Breast epithelium (tissue), 4 donors: Measurements from ENCODE around the gene FBN2. TPM values are rescaled to one million over a fixed set of nuclear protein-coding genes. Genes with fewer than 3 reads are reported as not detected.

Source experiments
- DNase-seq, 2 donors: peaks; one replicate each; pipeline ENCODE4 v3.0.0-alpha.2; 2019; ENCODE audit warnings: low spot score in 2 of 2
- H3K27ac ChIP-seq, 2 donors: fragments of 200-600 bp; sonication (generic) in 1 of 2; one replicate each; pipeline ENCODE4 v1.5.1; 2016 to 2019; ENCODE audit warnings: mild to moderate bottlenecking in 1 of 2
- H3K27me3 ChIP-seq, 2 donors: fragments of 200-600 bp; sonication (generic) in 1 of 2; one replicate each; pipeline versions ENCODE4 v1.5.1 to v1.6.0; 2017 to 2019; ENCODE audit warnings: control low read depth in 1 of 2, mild to moderate bottlenecking in 1 of 2
- H3K36me3 ChIP-seq: fragments of 200-600 bp; one replicate; pipeline ENCODE4 v1.5.1; 2019
- H3K4me1 ChIP-seq, 2 donors: fragments of 200-600 bp; sonication (generic); one replicate each; pipeline ENCODE4 v1.5.1; 2016 to 2019; ENCODE audit warnings: control low read depth in 1 of 2
- H3K4me3 ChIP-seq, 3 donors: fragments of 200-600 bp; sonication (generic); 1 replicate in 2 of 3; 2 replicates in 1 of 3; pipeline ENCODE4 v1.5.1; 2016 to 2019; ENCODE audit warnings: mild to moderate bottlenecking in 3 of 3, moderate library complexity in 2 of 3
- H3K9me3 ChIP-seq, 2 donors: fragments of 200-600 bp; sonication (generic) in 1 of 2; one replicate each; pipeline ENCODE4 v1.5.1; 2016 to 2019; ENCODE audit warnings: control low read depth in 1 of 2
- POLR2A ChIP-seq: fragments of 450-650 bp; IDR thresholded peaks from one replicate; pipeline ENCODE4 v1.6.1; 2016; ENCODE audit warnings: antibody characterized with exemption, mild to moderate bottlenecking, moderate library complexity
- POLR2AphosphoS5 ChIP-seq, 3 donors: sonication (generic); formaldehyde crosslinking; IDR thresholded peaks; one replicate each; pipeline ENCODE4 v1.6.1; 2017; ENCODE audit warnings: antibody characterized with exemption in 3 of 3
- intact Hi-C: fragments of 100-400 bp; cut with DNase I; formaldehyde crosslinking; loops from one replicate; pipeline ENCODE4 v1.15.1; 2023; ENCODE audit warnings: low total_unique reads
- total RNA-seq, 3 donors: library from RNA; depleted of rRNA; stranded (reverse); fragments of >200 nt; gene quantifications; one replicate each; pipeline ENCODE4 v1.1.0, GENCODE V29; 2016
- TF ChIP-seq, protein P1 (sequence below), 3 donors: fragments of 450-650 bp; IDR thresholded peaks; one replicate each; pipeline ENCODE4 v1.5.1; 2016 to 2017; ENCODE audit warnings: antibody characterized with exemption in 3 of 3, mild to moderate bottlenecking in 3 of 3, moderate library complexity in 3 of 3

The FBN2 gene
- total RNA-seq, 3 donors from 2014 or later: 0.88 to 7.5 (median 1.8) TPM

DNA sequence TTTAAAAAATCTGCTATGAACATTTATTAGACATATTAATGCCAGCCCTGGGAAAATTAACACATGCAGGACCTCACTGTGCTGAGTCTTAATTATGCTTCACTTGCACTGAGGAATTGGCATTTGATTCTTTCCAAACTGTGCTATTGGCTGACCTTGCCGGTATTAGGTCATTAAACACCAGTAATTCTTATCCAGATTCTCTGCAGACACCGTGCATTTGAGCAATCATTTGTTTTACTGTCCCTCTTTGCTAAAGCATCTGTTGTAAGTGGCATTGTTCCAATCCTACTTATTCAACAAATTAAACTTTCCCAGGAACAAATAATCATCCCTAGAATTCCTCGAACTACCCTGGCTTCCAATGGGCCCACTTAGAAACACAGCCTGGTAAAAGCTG, 309.5 kb downstream of the FBN2 start:
- Histone ChIP-seq H3K27me3 (no peaks in the 10 kb centered on the region), H3K36me3 (no peaks in the 10 kb centered on the region), H3K4me1 (peaks cover 0 to 4% of the 10 kb centered on the region in 2 donors), H3K9me3 (peaks cover 0 to 2% of the 10 kb centered on the region in 2 donors), H3K27ac (no peak overlapping the region), H3K4me3 (no peak overlapping the region)
- no peak for DNase-seq
- no peak for TF ChIP-seq POLR2AphosphoS5 (IDR thresholded peaks at IDR 0.05)
- no peak for TF ChIP-seq POLR2A
- TF ChIP-seq, protein P1, sequence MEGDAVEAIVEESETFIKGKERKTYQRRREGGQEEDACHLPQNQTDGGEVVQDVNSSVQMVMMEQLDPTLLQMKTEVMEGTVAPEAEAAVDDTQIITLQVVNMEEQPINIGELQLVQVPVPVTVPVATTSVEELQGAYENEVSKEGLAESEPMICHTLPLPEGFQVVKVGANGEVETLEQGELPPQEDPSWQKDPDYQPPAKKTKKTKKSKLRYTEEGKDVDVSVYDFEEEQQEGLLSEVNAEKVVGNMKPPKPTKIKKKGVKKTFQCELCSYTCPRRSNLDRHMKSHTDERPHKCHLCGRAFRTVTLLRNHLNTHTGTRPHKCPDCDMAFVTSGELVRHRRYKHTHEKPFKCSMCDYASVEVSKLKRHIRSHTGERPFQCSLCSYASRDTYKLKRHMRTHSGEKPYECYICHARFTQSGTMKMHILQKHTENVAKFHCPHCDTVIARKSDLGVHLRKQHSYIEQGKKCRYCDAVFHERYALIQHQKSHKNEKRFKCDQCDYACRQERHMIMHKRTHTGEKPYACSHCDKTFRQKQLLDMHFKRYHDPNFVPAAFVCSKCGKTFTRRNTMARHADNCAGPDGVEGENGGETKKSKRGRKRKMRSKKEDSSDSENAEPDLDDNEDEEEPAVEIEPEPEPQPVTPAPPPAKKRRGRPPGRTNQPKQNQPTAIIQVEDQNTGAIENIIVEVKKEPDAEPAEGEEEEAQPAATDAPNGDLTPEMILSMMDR (IDR thresholded peaks at IDR 0.05): no peak
- intact Hi-C loops: no loop called here

DNA sequence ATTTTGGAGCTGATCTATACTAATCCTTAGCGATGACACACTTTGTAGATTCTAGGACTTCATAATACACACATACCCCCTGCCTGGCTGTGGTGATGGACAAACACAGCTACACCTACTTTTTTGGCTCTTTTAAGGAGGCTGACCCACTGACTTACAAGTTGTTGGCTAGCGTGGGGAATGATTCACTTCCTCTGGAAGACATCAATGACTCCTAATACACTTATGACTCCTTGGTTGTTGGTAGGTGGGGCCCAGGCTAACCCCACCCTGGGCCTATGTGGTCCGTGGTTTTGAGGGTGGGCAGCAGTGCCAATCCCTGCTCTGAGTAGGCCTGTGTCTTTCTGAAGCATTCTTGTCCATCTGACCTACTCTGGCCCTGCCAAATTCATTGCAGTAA, 310.0 kb downstream of the FBN2 start:
- no peaks in the 10 kb centered on the region for H3K36me3 ChIP-seq
- peaks cover 0 to 4% of the 10 kb centered on the region in 2 donors for H3K4me1 ChIP-seq
- no peak for DNase-seq
- no peak overlapping the region for H3K27ac ChIP-seq
- no peak overlapping the region for H3K4me3 ChIP-seq
- no peaks in the 10 kb centered on the region for H3K9me3 ChIP-seq
- intact Hi-C loops: no loop called here
- no peaks in the 10 kb centered on the region for H3K27me3 ChIP-seq
- TF ChIP-seq, protein P1 (IDR thresholded peaks at IDR 0.05): no peak
- TF ChIP-seq POLR2A (no peak), POLR2AphosphoS5 (IDR thresholded peaks at IDR 0.05) (no peak)

DNA sequence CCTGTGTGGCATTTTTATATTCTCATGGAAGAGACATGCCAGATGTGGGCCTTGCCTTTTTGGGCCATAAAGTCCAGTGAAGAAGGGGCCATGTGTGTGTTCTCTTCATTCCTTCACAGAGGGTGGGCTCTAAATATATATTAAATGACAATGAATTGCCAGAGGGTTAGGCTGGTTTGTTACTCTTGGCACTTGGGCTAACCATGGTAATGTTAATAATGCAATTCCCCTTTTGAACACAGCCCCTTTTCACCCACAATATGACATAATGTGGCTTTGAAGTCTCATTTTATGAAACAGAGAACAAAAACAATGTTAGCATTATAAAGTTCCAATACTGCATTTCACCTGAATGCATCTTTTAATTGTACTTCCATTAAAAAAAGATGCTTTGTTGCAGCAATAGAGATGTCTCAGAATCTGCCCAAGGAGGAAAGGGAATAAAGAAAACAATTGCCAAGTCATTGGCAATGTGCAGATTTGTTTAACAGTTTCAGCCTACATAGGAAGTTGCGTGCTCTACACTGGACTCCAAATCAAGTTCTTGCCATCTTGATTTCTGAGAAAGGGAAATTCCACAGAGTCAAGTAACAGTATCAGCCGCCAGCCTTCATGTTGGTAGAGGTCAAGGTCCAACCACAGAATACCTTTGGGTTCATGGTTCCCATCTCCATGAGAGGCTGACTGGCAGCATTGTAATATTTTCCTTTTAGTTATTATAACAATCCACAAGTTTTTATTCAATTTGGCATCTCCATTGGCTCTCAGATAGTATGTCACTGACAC, 312.6 kb downstream of the FBN2 start:
- TF ChIP-seq, protein P1 (IDR thresholded peaks at IDR 0.05): no peak
- TF ChIP-seq POLR2A: no peak
- DNase-seq: no peak
- Histone ChIP-seq H3K4me3 (no peak overlapping the region), H3K27ac (no peak overlapping the region), H3K4me1 (peaks cover 0 to 4% of the 10 kb centered on the region in 2 donors), H3K27me3 (no peaks in the 10 kb centered on the region), H3K9me3 (no peaks in the 10 kb centered on the region), H3K36me3 (no peaks in the 10 kb centered on the region)
- intact Hi-C loops: no loop called here

DNA sequence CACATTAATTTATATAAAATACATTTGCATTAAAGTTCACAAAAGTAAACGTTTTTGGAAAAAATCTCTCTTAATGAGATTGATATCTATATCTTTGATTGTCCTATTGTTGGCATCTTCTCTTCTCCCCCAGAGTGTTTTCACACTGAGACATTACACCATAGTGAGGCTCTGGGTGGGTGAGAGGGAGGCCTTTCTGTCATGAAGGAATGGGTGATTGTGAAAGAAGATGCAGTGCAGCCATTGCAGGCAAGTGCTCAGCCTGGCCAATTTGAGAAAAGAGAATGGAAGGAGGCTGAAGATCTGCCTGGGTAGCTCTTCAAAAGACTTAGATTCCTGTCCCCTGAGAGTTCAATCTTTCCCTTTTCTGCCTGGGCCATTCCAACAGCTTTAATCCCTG, 313.7 kb downstream of the FBN2 start:
- no peak for DNase-seq
- TF ChIP-seq POLR2AphosphoS5 (IDR thresholded peaks at IDR 0.05) (no peak), POLR2A (no peak)
- TF ChIP-seq, protein P1 (IDR thresholded peaks at IDR 0.05): no peak
- Histone ChIP-seq H3K36me3 (no peaks in the 10 kb centered on the region), H3K9me3 (no peaks in the 10 kb centered on the region), H3K27me3 (no peaks in the 10 kb centered on the region), H3K27ac (no peak overlapping the region), H3K4me3 (no peak overlapping the region), H3K4me1 (peaks cover 0 to 4% of the 10 kb centered on the region in 2 donors)
- intact Hi-C loops: no loop called here

DNA sequence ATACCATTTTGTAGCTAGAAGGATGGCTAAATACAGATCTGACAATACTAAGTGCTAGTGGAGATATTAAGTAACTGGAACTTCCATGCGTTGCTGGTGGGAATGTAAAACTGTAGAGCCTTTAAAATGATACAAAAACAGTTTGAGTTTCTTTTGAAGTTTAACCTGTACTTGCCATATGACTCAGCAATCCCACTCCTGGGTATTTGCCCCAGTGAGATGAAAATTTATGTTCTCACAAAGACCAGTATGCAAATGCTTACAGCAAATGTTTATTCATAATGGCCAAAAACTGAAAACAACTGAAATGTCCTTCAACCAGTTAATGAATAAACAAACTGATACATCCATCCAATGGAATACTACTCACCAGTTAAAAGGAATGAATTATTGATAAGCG, 317.2 kb downstream of the FBN2 start:
- no peaks in the 10 kb centered on the region for H3K36me3 ChIP-seq
- DNase-seq: no peak

More for the DNA sequence above, 317.2 kb downstream of the FBN2 start:
- Histone ChIP-seq H3K27me3 (no peaks in the 10 kb centered on the region), H3K9me3 (no peaks in the 10 kb centered on the region), H3K27ac (no peak overlapping the region), H3K4me3 (no peak overlapping the region), H3K4me1 (no peaks in the 10 kb centered on the region)
- intact Hi-C loops: no loop called here
- TF ChIP-seq POLR2A (no peak), POLR2AphosphoS5 (IDR thresholded peaks at IDR 0.05) (no peak)
- TF ChIP-seq, protein P1 (IDR thresholded peaks at IDR 0.05): no peak
